ENCODE results near the gene GMCL2. TPM values are rescaled to one million over a fixed set of nuclear protein-coding genes. Genes with fewer than 3 reads are reported as not detected.

GMCL2 gene
- total RNA-seq, 1 experiment from 2014 or later = not detected

- no peak for ATAC-seq
Measured at GRCh38 chr5:178221853-178222252, 34.7 kb upstream of the GMCL2 start.

More at GRCh38 chr5:178221853-178222252, 34.7 kb upstream of the GMCL2 start:
- CTCF ChIA-PET = no interaction called here
- Histone ChIP-seq H3K9me2 (ENCODE audit: insufficient read depth) (no peaks in the 10 kb centered on the region), H3K79me2 (ENCODE audit: insufficient read depth, low read length) (no peaks in the 10 kb centered on the region), H3K27me3 (ENCODE audit: insufficient read depth, low read length) (no peaks in the 10 kb centered on the region), H3K9me3 (ENCODE audit: control insufficient read depth in 1 of 2, insufficient read depth in 1 of 2, low read depth in 1 of 2, low read length in 2 of 2) (no peaks in the 10 kb centered on the region), H3K4me2 (ENCODE audit: low read length) (no peak overlapping the region), H3K4me1 (ENCODE audit: control insufficient read depth in 1 of 2, insufficient read depth in 2 of 2, low read length in 2 of 2) (peaks cover 3 to 6% of the 10 kb centered on the region in 2 experiments; a peak in 3 of 4 replicates), H3K36me3 (ENCODE audit: control insufficient read depth in 1 of 2, insufficient read depth in 2 of 2, low read length in 2 of 2) (peaks cover 2 to 8% of the 10 kb centered on the region in 2 experiments; a peak in 2 of 4 replicates), H3K9ac (ENCODE audit: low read length) (no peak overlapping the region), H4K20me1 (ENCODE audit: insufficient read depth) (no peaks in the 10 kb centered on the region), H2AFZ (ENCODE audit: low read depth, low read length, poor library complexity, severe bottlenecking) (no peak overlapping the region), H3K27ac (ENCODE audit: low read depth, low read length) (no peak overlapping the region), H3K4me3 (replicated peaks in 1 of 2; ENCODE audit: low read depth in 1 of 2, low read length in 2 of 2) (no peak overlapping the region)
- no TSS peak for BruUV-seq (replicated peaks)
- POLR2A ChIA-PET = no interaction called here
- TF ChIP-seq REST (IDR thresholded peaks at IDR 0.05; ENCODE audit: low read depth) = no peak
- TF ChIP-seq ZNF274 (IDR thresholded peaks at IDR 0.05; ENCODE audit: low read depth, low read length) = no peak
- RAD21 ChIA-PET (ENCODE audit: low non-redundant PET in 1 of 2, low total read pairs in 2 of 2, uncharacterized antibody in 2 of 2, unreplicated experiment in 2 of 2) = no interaction called here
- intact Hi-C loops (cut with micrococcal nuclease) = no loop called here
- DNase-seq (ENCODE audit: low read depth, low spot score) = no peak
